ENCODE measurements around the gene MICAL2.

- no peak for TF ChIP-seq EZH2 (IDR thresholded peaks at IDR 0.05; ENCODE audit: low read length, unreplicated experiment)
- no peak for TF ChIP-seq CTCF (conservative IDR thresholded peaks at IDR 0.05; ENCODE audit: low read depth, low read length)
- no peak for TF ChIP-seq EZH2phosphoT487 (IDR thresholded peaks at IDR 0.05; ENCODE audit: borderline replicate concordance, low read length)
These were observed 108.5 kb downstream of the MICAL2 start for GRCh38 chr11:12218909-12219308.

Measured in PC-3 (cell line).